A549 (cell line): ENCODE data around the gene TMEM144.

ENCODE experiments used
- BHLHE40 ChIP-seq: IDR thresholded peaks from 2 replicates; pipeline ENCODE4 v1.6.1; 2012; ENCODE audit warnings: low read depth, low read length, inconsistent platforms
- CTCF ChIP-seq: fragments of >200 bp; sonication (Bioruptor Twin); formaldehyde crosslinking; IDR thresholded peaks from 3 replicates; pipeline ENCODE4 v1.5.1; 2016
- FOSL2 ChIP-seq, 2 experiments: fragments of 450-650 bp in 1 of 2; fragments of >200 bp in 1 of 2; sonication (Bioruptor Twin) in 1 of 2; formaldehyde crosslinking; IDR thresholded peaks; 2 replicates each; pipeline versions ENCODE4 v1.5.0 to v1.6.1; 2016 to 2020; ENCODE audit warnings: mild to moderate bottlenecking in 1 of 2, moderate library complexity in 1 of 2
- HMGXB4 ChIP-seq: fragments of 250-450 bp; sonication (Bioruptor Pico); IDR thresholded peaks from 2 replicates; pipeline ENCODE4 v1.5.0; 2021; ENCODE audit warnings: mild to moderate bottlenecking, moderate library complexity, borderline replicate concordance
- HOXA7 ChIP-seq: fragments of 250-450 bp; sonication (Bioruptor Pico); IDR thresholded peaks from 2 replicates; pipeline ENCODE4 v1.5.0; 2020; ENCODE audit warnings: mild to moderate bottlenecking, moderate library complexity
- JUNB ChIP-seq: fragments of >200 bp; sonication (Bioruptor Twin); formaldehyde crosslinking; IDR thresholded peaks from 2 replicates; pipeline ENCODE4 v1.6.1; 2016
- MAX ChIP-seq: IDR thresholded peaks from 2 replicates; pipeline ENCODE4 v1.6.1; 2012
- POLR2A ChIP-seq: IDR thresholded peaks from 2 replicates; pipeline ENCODE4 v1.6.1; 2012; ENCODE audit warnings: mild to moderate bottlenecking, low read length
- POLR2AphosphoS2 ChIP-seq: conservative IDR thresholded peaks from 2 replicates; pipeline ENCODE4 v1.6.1; 2012; ENCODE audit warnings: low read length, improper control_type of control experiment, inconsistent platforms
- ZNF302 ChIP-seq: fragments of 250-450 bp; sonication (Bioruptor Pico); IDR thresholded peaks from 2 replicates; pipeline ENCODE4 v1.9.0; 2021; ENCODE audit warnings: inconsistent platforms, mild to moderate bottlenecking, moderate library complexity

GRCh38 chr4:158229768-158230167 lies 19.5 kb downstream of the TMEM144 start:
- no peak for TF ChIP-seq HOXA7 (CRISPR knock-in tag)
- no peak for TF ChIP-seq MAX
- TF ChIP-seq CTCF: no peak
- TF ChIP-seq ZNF302 (CRISPR knock-in tag): no peak
- TF ChIP-seq POLR2AphosphoS2: no peak
- TF ChIP-seq JUNB: no peak
- TF ChIP-seq FOSL2 (IDR thresholded peaks at IDR 0.05): no peak
- TF ChIP-seq FOSL2 (CRISPR knock-in tag; IDR thresholded peaks at IDR 0.05): no peak
- no peak for TF ChIP-seq HMGXB4 (CRISPR knock-in tag)
- no peak for TF ChIP-seq BHLHE40
- no peak for TF ChIP-seq POLR2A
